HFF-Myc (cell line): ENCODE measurements around the gene RALGAPA2.
A peak's percentile ranks its signal among the peaks of the same experiment; 100 is the strongest.

ENCODE experiments used
- DNase-seq: peaks from one replicate; pipeline ENCODE4 v3.0.0-alpha.2; 2011; ENCODE audit warnings: low read depth; ENCODE audit errors: extremely low read depth
- H3K4me3 ChIP-seq: replicated peaks from 2 replicates; pipeline ENCODE4 v1.5.1; 2011; ENCODE audit warnings: low read depth, mild to moderate bottlenecking, control low read depth, low read length
- TF ChIP-seq, protein P1 (sequence below): IDR thresholded peaks from 2 replicates; pipeline ENCODE4 v1.5.1; 2012; ENCODE audit warnings: mild to moderate bottlenecking, low read depth, low read length, control low read depth; ENCODE audit errors: missing control alignments

Gene RALGAPA2

DNA sequence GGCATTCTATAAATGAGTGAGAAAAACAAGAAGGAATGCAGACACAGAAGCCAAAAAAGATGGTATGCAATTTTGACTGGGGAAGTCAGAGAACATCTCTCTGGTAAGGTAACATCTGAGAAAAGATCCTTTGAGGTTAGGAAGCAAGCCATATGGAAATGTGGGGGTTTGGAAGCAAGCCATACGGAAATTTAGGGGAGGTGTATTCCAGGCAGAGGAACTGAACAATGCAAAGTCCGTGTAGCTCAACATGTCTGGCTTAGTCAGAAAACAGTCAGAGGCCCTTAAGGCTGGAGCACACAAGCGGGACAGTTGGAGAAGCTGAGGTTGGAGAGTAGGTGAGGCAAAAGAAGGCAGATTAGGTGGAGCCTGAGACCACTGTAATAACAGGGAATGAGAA, 35.3 kb downstream of the RALGAPA2 start:
- peak; percentile 10 for DNase-seq
- TF ChIP-seq, protein P1, sequence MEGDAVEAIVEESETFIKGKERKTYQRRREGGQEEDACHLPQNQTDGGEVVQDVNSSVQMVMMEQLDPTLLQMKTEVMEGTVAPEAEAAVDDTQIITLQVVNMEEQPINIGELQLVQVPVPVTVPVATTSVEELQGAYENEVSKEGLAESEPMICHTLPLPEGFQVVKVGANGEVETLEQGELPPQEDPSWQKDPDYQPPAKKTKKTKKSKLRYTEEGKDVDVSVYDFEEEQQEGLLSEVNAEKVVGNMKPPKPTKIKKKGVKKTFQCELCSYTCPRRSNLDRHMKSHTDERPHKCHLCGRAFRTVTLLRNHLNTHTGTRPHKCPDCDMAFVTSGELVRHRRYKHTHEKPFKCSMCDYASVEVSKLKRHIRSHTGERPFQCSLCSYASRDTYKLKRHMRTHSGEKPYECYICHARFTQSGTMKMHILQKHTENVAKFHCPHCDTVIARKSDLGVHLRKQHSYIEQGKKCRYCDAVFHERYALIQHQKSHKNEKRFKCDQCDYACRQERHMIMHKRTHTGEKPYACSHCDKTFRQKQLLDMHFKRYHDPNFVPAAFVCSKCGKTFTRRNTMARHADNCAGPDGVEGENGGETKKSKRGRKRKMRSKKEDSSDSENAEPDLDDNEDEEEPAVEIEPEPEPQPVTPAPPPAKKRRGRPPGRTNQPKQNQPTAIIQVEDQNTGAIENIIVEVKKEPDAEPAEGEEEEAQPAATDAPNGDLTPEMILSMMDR, result no peak
- H3K4me3 ChIP-seq, result no peak overlapping the region

DNA sequence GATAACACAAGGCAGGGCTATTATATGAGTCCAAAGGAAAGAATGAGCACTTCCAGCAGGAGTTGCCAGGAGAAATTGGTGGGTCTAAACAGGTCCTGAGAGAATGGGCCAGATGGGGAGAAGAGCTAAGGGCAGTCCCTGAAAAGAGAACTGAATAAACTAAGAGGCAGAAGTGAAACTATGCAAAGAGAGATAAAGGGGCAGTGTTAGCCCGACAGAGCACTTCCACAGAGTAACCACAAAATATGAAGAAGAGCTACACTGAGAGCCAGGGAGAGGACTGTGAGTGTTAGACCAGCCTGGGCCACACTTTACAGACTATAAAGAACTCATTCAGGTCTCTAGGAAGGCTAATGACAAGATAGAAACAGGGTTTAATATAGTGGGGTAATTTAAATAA, 43.8 kb downstream of the RALGAPA2 start:
- TF ChIP-seq, protein P1, result no peak
- no peak for DNase-seq
- no peak overlapping the region for H3K4me3 ChIP-seq

DNA sequence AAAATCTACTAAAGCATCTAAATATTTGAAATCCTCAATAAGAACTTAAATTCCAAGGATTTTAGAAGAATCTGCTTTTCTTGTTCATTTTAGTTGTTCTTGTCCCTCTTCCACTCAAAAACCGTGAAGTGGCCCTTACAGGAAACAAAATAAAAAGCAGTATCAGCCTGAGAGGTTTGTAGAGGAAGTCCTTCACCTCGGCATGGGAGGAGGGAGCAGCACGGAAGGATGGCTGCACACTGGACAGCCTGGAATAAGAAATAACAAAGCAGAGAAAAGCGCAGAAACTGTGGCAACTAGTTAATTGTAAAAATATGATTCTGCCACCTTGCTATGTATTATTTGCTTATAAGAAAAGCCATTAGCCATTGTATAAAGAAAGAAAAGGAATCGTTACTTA, 46.1 kb downstream of the RALGAPA2 start:
- TF ChIP-seq, protein P1, result no peak
- no peak overlapping the region for H3K4me3 ChIP-seq
- no peak for DNase-seq

DNA sequence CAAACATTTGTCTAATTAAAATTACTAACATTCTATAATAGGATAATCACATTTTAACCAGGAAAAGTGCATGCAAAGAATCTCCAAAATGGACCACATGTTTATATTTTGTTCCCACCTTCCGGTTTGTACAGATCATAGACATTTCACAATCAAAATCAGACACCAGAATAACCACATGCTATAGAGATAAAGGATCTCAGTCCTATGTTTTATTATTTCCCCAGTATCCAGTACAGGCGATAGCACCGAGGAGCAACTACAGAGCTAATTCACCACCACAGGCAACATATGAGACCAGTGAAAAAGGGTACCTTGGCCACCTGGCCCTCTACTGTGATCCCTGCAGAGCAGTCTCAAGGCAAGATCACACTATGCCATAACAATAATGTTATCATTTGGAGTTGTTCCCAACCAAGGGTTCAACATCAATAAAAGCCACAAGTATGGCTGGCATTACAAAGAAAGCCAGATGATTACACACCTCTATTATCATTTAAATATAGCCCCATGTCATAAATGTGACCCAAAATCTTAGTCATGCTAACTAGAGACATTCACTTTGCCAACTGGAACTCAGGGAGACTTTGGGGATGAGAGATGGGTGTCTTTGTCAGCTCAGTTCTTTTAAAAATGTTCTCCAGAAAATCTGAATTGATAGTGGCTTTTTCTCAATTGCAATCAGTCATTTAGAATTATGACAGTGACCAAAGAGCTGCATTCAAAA, 46.7 kb downstream of the RALGAPA2 start:
- no peak overlapping the region for H3K4me3 ChIP-seq

DNA sequence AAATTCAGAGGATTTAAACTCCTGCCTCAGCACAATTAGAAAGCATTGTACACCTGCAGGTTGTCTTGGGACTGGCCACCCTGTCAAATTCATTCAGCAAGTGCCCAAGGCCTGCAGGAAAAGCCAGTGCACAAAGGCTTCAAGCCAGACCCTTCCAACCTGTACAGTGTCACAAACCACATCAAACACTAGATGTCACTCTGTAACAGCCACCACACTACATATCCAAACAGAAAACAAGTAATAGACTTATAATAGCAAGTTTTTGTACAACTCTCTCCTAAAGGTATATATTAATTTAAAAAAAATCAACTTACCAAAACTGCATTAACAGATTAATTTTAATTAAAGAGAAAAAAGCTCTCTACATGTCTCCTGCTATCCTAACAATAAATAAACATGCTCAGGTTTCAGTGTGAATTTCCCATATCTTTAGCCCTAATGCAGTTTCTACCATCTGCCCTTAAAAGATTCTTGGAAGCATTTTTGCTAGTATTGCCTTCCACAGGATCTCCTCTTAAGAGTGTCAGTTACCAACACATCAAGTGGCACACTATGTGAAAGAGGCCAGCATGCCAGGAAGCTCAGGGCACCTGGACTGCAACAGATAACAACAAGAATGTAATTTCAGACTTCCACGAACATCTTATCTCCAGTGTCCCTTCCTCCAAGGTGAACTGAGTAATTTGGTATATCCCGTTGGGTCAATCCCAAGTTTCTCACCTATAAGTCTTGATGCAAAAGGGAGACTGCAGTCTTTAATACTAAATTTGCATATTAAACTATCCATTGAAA, 47.5 kb downstream of the RALGAPA2 start:
- H3K4me3 ChIP-seq, result no peak overlapping the region
- TF ChIP-seq, protein P1, result peak; percentile 28
- peak; percentile 2 for DNase-seq

More for the DNA sequence above, 46.7 kb downstream of the RALGAPA2 start:
- TF ChIP-seq, protein P1, result no peak
- no peak for DNase-seq

DNA sequence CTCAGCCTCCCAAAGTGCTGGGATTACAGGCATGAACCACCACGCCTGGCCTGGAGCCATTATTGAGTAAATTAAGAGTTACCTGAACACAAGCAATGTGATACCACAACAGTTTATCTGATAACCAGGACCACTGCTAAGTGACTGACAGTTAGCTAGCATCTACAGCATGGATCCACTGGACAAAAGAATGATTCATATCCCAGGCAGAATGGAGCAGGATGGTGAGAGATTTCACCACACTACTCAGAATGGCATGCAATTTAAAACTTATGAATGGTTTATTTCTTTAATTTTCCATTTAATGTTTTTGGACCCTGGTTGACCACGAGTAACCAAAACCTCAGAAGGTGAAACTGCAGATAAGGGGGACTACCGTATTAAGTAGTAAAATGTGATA, 48.6 kb downstream of the RALGAPA2 start:
- TF ChIP-seq, protein P1, result no peak
- no peak overlapping the region for H3K4me3 ChIP-seq
- no peak for DNase-seq
